Duodenal mucosa (tissue), 2 donors: ENCODE data around the gene NNT.
"Not testable (repeated sequence)": the region's sequence is repeated elsewhere in the genome, so short reads cannot be mapped to it uniquely, and the experiment has no call there.

Experiments
- H3K27ac ChIP-seq: one replicate; pipeline ENCODE4 v1.7.0; 2013; ENCODE audit warnings: low read depth, low read length
- H3K27me3 ChIP-seq, 2 donors: one replicate each; pipeline ENCODE4 v1.7.0; 2013; ENCODE audit warnings: low read length in 2 of 2, control low read depth in 1 of 2; ENCODE audit not compliant: insufficient read depth in 2 of 2, control insufficient read depth in 1 of 2
- H3K36me3 ChIP-seq, 2 donors: one replicate each; pipeline ENCODE4 v1.7.0; 2013; ENCODE audit warnings: low read length in 2 of 2, control low read depth in 1 of 2; ENCODE audit not compliant: insufficient read depth in 2 of 2, control insufficient read depth in 1 of 2
- H3K4me1 ChIP-seq, 2 donors: one replicate each; pipeline ENCODE4 v1.7.0; 2013; ENCODE audit warnings: low read length in 2 of 2, control low read depth in 1 of 2; ENCODE audit not compliant: insufficient read depth in 2 of 2, control insufficient read depth in 1 of 2
- H3K4me3 ChIP-seq, 2 donors: one replicate each; pipeline ENCODE4 v1.7.0; 2013; ENCODE audit warnings: low read length in 2 of 2, low read depth in 1 of 2
- H3K9ac ChIP-seq, 2 donors: one replicate each; pipeline ENCODE4 v1.7.0; 2013; ENCODE audit warnings: low read length in 2 of 2, low read depth in 1 of 2
- H3K9me3 ChIP-seq, 2 donors: one replicate each; pipeline ENCODE4 v1.7.0; 2013; ENCODE audit warnings: low read length in 2 of 2, control low read depth in 1 of 2; ENCODE audit not compliant: control insufficient read depth in 1 of 2

The NNT gene

DNA sequence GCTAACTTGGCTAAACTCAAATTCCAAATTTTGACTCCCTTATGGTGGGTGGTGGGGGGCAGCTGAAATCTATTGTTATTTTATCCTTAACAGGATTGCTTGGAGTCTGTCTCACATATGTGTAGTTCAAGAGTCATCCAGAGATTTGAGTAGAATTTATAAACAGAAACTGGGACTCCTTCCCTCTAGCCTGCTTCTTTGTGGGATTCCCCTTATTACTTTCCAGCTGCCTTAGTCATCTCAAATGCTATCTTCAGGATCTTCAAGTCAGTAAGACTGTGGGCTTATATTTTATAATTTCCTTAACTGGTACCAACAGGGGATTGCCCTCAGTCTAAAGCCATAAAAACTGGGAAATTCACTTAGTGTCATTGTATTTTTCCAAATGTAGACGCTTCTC lies 55.5 kb downstream of the NNT start:
- H3K9ac ChIP-seq = no peak overlapping the region
- no peaks in the 10 kb centered on the region for H3K27me3 ChIP-seq
- no peaks in the 10 kb centered on the region for H3K4me1 ChIP-seq
- H3K4me3 ChIP-seq = no peak overlapping the region
- H3K36me3 ChIP-seq = peaks cover 20 to 41% of the 10 kb centered on the region in 2 donors
- no peaks in the 10 kb centered on the region for H3K9me3 ChIP-seq
- no peak overlapping the region for H3K27ac ChIP-seq

DNA sequence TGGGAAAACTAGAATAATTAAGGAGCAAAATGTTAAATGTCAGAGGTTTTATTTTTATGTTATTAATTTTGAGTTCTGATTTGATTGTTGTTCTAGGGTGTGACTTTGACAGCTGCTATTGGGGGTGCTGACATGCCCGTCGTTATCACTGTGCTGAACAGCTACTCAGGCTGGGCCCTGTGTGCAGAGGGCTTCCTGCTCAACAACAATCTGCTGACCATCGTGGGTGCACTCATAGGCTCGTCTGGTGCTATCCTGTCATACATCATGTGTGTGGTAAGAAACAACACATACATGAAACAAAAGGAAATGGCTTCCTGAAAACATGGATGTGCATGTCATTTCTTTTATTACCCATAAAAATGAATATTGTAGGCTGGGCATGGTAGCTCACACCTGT lies 56.1 kb downstream of the NNT start:
- Histone ChIP-seq H3K9me3 (no peaks in the 10 kb centered on the region), H3K4me1 (no peaks in the 10 kb centered on the region), H3K4me3 (no peak overlapping the region), H3K36me3 (peaks cover 20 to 41% of the 10 kb centered on the region in 2 donors), H3K27me3 (no peaks in the 10 kb centered on the region), H3K27ac (no peak overlapping the region), H3K9ac (no peak overlapping the region)

DNA sequence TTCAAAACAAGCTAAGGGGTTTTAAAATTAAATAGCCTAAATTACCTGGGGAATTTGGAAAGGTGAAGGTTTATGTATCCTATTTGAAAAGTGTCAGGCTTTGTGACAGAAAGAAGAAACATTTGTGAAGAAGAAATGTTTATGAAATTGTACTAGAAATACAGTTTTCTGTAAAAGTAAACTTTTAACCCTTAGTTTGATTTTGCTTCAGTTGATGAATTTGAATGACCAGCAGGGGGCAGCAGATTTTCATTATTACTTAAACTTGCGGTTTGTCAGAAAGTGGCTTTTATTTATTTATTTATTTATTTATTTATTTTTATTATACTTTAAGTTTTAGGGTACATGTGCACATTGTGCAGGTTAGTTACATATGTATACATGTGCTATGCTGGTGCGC lies 58.1 kb downstream of the NNT start:
- Histone ChIP-seq H3K9me3 (no peaks in the 10 kb centered on the region), H3K27me3 (no peaks in the 10 kb centered on the region), H3K36me3 (peaks cover 17 to 29% of the 10 kb centered on the region in 2 donors), H3K4me1 (no peaks in the 10 kb centered on the region), H3K27ac (no peak overlapping the region), H3K9ac (no peak overlapping the region), H3K4me3 (no peak overlapping the region)

DNA sequence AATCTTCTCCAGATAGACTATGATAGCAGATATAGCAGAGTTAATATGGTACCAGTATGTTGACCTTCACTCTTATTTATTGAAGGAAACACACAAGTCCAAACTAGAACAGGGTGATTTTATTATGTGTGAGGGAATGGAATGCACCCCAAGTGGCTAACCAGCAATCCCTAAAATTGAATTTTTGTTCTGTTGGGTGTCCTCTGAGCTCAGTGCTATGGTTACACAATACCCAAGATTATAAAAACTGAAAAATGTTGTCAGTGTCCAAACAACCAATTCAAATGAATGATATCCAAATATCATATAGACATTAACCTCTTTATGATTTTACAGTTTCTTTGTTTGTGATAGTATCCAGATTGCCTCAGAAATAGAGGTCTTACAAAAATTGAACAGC lies 60.9 kb downstream of the NNT start:
- Histone ChIP-seq H3K36me3 (peaks cover 8% of the 10 kb centered on the region in 2 donors), H3K9me3 (no peaks in the 10 kb centered on the region), H3K27me3 (no peaks in the 10 kb centered on the region), H3K27ac (no peak overlapping the region), H3K4me3 (no peak overlapping the region), H3K9ac (no peak overlapping the region), H3K4me1 (no peaks in the 10 kb centered on the region)

DNA sequence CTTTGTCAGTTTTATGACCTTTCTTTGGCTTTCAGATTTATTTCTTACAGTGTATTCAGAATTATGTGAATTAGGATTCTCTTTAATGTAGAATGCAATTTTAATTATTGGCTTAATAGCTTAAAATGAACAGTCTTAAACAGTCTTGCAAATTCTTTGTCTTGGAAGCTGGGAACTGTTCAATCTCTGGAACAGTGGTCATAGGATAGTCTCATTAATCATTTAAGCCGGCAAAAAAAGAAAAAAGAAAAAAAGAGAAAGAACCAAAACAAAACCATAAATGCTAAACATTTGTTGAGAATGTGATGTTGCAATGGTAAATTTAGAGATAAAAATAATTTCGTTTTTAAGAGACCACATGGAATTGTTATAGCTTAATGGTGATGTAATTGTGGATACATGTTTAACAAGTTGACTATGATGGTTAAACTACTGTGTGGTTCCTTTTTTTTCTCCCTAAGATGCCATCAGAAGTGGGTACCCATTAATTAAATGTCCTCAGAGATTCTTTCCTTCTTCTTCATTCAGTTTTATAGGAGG lies 61.6 kb downstream of the NNT start:
- Histone ChIP-seq H3K4me3 (no peak overlapping the region), H3K27me3 (no peaks in the 10 kb centered on the region), H3K27ac (no peak overlapping the region), H3K4me1 (no peaks in the 10 kb centered on the region), H3K9ac (no peak overlapping the region), H3K9me3 (no peaks in the 10 kb centered on the region), H3K36me3 (peaks cover 2 to 4% of the 10 kb centered on the region in 2 donors)

DNA sequence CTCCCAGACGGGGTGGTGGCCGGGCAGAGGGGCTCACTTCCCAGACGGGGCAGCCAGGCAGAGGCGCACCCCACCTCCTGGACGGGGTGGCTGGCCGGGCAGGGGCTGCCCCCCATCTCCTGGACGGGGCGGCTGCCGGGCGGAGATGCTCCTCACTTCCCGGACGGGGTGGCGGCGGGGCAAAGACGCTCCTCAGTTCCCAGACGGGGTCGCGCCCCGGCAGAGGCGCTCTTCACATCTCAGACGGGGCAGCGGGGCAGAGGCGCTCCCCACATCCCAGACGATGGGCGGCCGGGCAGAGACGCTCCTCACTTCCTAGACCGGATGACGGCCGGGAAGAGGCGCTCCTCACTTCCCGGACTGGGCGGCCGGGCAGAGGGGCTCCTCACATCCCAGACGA lies 62.8 kb downstream of the NNT start:
- H3K9me3 ChIP-seq, H3K9ac ChIP-seq, H3K27ac ChIP-seq, H3K27me3 ChIP-seq, H3K36me3 ChIP-seq, H3K4me1 ChIP-seq, H3K4me3 ChIP-seq: not testable (repeated sequence)

DNA sequence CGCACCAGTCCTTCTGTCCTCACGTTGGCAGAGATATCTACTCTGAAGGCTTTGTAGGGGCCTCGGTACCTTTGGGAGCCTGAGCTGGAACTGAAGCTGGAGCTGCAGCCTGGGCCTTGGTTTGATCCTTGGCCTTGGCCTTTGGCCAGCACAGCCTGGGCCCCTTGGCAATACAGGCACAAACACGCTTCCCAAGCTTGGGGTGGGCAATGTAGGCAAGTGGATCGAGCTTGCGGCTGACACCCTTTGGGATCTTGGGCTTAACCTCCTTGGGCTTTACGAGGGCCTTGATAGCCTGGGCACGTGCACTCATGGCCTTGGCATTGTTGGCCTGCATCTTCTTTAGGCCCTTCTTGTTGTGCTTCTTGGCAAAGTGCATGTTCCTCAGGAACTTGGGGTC lies 63.7 kb downstream of the NNT start:
- not testable (repeated sequence) for H3K9me3 ChIP-seq, H3K4me3 ChIP-seq, H3K27ac ChIP-seq, H3K27me3 ChIP-seq, H3K9ac ChIP-seq, H3K36me3 ChIP-seq, H3K4me1 ChIP-seq

DNA sequence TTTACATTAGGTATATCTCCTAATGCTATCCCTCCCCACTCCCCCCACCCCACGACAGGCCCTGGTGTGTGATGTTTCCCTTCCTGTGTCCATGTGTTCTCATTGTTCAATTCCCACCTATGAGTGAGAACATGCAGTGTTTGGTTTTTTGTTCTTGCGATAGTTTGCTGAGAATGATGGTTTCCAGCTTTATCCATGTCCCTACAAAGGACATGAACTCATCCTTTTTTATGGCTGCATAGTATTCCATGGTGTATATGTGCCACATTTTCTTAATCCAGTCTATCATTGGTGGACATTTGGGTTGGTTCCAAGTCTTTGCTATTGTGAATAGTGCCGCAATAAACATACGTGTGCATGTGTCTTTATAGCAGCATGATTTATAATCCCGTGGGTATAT lies 64.4 kb downstream of the NNT start:
- H3K27me3 ChIP-seq, H3K27ac ChIP-seq, H3K36me3 ChIP-seq, H3K4me3 ChIP-seq, H3K9me3 ChIP-seq, H3K9ac ChIP-seq, H3K4me1 ChIP-seq: not testable (repeated sequence)

DNA sequence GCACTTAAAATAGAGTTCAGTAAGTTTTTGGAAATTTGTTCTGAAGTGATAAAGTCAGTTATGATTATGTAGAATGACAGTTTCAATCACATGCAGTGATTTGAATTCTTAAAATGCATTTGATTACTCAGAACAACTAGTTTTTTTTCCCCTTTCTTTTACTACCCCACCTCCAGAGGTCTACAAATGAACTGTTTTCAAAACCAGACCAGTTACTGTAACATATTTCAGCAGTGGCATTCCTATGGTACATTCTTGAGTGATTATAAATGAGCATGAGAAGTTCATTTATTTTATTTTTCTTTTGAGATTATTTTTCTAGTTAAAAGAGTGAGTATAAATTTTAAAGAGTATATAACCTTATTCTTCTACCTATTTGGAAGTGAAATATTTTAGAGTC lies 71.6 kb downstream of the NNT start:
- no peaks in the 10 kb centered on the region for H3K27me3 ChIP-seq
- no peaks in the 10 kb centered on the region for H3K9me3 ChIP-seq
- no peaks in the 10 kb centered on the region for H3K4me1 ChIP-seq
- H3K9ac ChIP-seq = no peak overlapping the region
- peaks cover 8 to 11% of the 10 kb centered on the region in 2 donors for H3K36me3 ChIP-seq
- H3K27ac ChIP-seq = no peak overlapping the region
- no peak overlapping the region for H3K4me3 ChIP-seq

DNA sequence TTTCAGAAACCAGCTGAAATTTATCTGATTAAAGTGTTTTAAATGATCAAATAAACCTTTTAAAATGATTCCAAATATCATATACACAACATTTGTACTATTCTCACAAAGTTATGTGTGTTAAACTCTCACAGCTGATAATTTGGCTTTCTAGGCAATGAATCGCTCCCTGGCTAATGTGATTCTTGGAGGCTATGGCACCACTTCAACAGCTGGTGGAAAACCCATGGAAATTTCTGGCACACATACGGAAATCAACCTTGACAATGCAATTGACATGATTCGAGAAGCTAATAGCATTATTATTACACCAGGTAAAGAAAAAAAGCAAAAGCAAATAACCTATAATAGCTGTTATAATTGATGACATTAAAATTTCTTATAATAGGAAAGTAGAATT lies 72.4 kb downstream of the NNT start:
- Histone ChIP-seq H3K9me3 (no peaks in the 10 kb centered on the region), H3K4me1 (no peaks in the 10 kb centered on the region), H3K4me3 (no peak overlapping the region), H3K27me3 (no peaks in the 10 kb centered on the region), H3K36me3 (peaks cover 8 to 12% of the 10 kb centered on the region in 2 donors), H3K9ac (no peak overlapping the region), H3K27ac (no peak overlapping the region)
